Amygdala (tissue), 56 donors: Measurements from ENCODE around the gene EPS8L3.
"Not testable (repeated sequence)": the region's sequence is repeated elsewhere in the genome, so short reads cannot be mapped to it uniquely, and the experiment has no call there.

Experiments used
- DNase-seq, 56 donors: peaks; one replicate each; lab custom pipeline; 2025; lab: John Stamatoyannopoulos, UW

Gene EPS8L3, protein sequence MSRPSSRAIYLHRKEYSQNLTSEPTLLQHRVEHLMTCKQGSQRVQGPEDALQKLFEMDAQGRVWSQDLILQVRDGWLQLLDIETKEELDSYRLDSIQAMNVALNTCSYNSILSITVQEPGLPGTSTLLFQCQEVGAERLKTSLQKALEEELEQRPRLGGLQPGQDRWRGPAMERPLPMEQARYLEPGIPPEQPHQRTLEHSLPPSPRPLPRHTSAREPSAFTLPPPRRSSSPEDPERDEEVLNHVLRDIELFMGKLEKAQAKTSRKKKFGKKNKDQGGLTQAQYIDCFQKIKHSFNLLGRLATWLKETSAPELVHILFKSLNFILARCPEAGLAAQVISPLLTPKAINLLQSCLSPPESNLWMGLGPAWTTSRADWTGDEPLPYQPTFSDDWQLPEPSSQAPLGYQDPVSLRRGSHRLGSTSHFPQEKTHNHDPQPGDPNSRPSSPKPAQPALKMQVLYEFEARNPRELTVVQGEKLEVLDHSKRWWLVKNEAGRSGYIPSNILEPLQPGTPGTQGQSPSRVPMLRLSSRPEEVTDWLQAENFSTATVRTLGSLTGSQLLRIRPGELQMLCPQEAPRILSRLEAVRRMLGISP

DNA sequence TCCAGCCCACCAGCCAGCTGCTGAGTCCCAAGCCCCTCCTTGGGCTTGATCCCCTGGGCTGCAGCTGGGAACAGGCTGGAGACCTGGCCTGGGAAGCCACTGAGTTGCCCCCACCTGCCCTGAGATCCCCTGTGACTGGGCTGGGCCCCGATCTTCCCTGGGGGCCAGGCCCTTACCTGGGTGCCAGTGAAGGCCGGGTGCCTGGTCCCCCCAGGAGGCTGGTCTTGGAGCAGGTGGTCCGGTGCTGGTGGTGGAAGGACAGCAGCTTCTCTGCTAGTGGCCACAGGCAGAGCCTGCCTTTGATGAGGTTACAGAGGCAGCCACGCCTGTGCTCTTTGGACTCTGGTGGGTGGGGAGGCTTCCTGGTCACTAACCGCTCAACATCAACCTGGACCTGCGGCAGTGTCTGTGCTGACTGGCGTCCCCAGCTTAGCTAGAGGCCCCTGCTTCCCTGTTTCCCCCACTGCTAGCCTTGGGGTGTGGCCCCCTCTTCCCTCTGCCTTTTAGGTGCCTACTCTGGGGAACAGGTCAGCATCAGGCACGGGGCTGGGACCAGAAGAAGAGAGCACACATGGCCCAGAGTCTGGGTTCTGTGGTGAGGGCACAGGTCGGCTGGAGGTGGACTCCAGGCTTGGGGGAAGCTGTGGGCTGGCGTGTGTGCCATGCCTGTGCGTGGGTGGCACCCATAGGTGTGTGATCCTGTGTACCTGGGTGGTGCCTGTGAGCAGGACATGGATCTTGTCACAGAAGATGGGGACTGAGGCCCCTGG is at the start of gene EPS8L3:
EPS8L3 (minus strand) TSS at position 278 of the 770 bp plus-strand sequence. CDS start 2,174 bp downstream, outside the sequence.
- DNase-seq: no peak

DNA sequence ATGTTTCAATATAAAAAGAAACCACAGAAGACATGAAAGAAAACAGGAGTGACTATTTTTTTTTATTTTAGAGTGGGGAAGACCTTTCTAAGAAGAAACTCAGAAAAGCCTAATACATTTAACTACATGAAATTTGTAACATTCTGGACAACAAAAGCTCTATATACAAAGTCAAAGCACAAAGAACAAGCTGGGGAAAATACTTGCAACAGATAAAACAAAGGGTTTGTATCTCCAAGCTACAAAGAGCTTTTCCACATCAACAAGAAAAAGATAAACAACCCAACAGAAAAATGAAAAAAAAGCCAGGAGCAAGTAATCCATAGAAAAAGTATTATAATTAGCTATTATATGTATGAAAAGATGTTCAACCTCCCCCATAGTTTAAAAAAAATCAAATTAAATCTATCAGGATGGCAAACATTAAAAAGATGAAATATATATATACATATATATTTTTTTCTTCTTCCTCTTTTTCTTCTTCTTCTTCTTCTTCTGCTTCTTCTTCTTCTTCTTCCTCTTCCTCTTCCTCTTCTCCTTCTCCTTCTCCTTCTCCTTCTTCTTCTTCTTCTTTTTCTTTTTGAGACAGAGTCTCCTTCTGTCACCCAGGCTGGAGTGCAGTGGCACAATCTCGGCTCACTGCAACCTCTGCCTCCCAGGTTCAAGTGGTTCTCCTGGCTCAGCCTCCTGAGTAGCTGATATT is 49.1 kb upstream of the EPS8L3 start:
- DNase-seq: no peak

DNA sequence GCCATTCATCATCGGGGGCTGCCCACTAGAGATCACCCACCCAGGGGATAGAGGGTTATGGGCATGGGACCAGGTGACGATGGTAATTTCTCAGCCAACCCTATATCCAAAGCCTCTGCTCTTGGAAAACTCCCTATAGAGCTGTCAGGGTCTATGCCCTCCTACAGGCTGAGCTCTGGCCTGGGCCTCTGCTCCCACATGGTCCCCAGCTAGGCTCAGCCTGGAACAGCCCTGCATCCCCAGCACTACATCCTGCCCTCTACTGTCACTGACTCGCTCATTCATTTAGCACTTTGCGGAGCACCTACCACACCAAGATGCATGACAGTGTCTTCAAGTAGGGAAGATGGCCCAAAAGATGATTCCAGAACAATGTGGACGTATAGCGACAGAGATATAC is 45.0 kb upstream of the EPS8L3 start:
- DNase-seq: no peak

DNA sequence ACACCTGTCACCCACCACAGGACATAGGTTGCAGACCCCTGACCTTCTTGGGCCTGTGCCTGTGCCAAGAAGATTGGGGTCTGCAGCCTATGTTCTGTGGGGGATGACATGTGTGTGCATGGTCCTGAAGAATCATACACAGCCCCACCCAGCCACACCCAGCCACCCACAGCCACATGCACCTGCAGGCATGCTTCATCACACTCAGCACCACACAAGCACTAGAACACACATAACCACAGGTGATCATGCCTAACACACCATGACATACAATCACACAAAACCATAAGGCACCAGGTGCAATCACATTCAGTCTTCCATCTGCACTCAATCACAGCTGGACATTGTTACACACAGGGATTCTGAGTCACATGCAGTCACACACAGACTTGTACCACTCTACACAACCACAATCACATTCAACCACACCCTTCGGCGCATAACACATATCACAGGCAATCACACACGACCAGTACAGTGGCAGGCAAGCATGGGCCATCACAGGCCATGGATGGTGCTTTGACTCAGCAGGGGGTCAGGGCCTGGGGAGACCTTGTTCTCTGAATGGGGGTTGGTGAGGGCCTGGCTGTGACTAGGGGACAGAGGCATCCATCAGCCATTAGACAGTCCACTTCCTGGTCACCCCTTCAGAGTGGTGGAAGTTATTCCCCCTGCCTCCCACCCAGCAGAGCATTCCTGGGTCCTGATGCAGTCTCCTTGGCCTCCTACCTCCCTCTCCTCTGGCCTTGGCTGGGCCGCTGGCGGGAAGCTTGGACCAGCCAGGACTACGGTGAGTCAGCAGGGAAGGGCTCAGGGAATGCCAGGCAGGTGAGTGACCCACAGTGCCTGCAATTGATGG is 44.3 kb upstream of the EPS8L3 start:
- DNase-seq: no peak

DNA sequence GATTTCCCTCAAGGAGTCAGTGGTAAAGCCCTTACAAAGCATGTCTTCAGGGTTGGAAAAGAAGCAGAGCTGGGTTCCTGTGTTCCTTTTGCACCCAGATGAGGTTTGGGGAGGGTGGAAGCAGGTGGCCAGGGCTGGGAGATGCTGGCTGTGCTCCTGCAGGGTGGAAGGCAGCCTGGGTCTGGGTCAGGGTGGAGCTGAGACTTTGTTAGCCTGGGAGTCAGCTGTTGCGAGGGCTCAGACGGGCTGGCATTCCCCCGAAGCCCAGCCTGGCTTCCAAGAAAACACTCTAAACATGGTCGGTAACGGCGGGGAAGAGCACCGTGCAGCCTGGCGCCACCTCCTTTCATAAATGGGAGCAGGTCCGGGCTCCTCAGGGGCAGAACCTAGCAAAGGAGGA is 43.7 kb upstream of the EPS8L3 start:
- DNase-seq: no peak

DNA sequence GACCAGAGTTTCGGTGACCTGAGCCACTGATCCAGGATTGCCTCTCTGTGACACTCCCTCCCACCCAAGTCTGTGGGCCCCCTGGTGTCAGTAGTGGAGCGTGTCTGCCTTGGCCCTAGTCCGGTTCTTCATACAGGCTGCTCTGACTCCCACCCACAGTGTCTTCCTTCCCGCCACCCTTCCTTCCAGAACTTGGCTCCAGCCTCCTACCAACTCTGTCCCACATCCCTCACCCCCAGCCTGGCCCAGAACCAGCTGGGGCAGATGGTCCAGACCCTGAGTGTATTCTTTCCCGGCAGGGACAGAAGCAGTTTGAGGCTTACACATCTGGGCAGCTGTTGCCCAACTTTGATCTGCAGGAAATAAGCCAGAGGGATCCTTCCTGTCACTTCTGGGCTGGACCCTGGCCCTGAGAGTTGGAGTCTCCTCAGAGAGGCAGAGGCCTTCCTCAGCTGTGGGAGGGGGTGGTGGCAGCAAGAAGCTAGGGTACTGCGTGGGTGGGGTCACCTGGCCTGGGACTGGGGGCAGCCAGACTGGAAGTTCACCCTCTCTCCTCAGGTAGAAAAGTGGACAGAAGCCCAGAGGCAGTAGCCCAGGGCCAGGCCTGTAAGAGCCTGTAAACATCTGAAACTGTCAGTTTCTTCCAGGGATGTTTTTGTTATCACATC is 43.1 kb upstream of the EPS8L3 start:
- DNase-seq: no peak

DNA sequence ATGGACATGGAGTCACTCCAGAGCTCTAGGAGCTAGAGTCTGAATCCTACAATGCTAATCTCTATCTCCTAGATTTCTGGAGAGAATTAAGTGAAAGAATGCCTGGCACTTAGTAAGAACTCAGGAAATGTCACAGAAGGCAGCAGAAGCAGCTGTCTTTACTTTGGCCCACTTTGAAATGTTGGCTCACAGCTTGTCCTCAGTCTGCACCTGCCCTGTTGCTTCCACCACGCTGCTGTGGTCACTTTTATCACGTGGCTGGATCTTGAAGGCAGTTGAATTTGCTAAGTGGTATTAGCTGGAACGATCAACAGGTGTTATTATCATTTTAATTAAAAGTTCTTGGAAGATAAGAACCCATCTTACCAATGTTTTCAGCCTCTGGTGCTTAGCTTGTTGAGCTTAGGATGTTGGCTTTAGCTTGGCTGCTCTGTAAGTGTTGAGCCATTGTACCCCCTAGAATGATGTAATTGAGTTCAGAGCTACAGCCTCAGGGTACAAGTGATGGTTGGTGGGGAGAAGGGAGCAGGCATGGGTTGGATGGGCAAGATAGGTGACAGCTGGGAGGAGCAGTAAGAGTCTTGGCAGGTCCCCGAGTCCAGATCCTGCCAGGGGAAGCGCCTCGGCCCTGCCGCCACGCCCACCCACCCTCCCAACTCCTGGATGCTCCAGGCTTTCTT is 41.9 kb upstream of the EPS8L3 start:
- DNase-seq: no peak

DNA sequence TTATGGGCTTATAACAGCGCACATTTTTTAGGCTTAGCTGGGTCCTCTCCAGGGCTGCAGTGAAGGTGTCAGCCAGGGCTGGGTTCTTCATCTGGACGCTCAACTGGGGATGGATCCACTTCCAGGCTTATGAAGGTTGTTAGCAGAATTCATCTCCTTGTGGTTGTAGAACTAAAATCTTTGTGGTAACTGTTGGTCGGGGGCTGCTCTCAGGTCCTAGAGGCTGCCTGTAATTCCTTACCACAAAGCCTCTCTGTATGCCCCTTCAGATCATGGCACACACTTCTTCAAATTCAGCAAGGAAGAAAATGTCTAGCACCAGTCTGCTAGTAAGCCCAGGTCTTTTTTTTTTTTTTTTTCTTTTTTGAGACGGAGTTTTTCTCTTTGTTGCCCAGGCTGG is 40.9 kb upstream of the EPS8L3 start:
- DNase-seq: no peak

DNA sequence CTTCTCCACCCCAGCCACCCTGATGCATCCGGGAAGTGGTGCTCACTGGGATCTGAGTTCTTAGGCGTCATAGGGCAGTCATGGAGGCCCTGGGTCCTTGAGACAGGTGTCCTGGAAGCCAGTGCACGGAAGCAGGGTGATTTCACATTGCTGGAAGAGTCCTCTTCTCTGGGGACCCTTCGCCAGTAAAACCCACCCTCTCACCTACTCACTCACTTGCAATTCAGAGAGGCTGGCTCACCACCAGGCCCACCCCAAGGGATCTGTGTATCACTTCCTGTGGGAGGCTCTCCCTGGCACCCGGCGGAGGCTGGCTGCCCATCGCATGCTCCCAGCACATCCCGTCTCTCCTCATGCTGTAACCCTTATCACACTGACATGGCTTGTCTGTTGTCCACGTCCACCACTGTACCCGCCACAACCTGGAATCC is 40.2 kb upstream of the EPS8L3 start:
- DNase-seq: no peak

DNA sequence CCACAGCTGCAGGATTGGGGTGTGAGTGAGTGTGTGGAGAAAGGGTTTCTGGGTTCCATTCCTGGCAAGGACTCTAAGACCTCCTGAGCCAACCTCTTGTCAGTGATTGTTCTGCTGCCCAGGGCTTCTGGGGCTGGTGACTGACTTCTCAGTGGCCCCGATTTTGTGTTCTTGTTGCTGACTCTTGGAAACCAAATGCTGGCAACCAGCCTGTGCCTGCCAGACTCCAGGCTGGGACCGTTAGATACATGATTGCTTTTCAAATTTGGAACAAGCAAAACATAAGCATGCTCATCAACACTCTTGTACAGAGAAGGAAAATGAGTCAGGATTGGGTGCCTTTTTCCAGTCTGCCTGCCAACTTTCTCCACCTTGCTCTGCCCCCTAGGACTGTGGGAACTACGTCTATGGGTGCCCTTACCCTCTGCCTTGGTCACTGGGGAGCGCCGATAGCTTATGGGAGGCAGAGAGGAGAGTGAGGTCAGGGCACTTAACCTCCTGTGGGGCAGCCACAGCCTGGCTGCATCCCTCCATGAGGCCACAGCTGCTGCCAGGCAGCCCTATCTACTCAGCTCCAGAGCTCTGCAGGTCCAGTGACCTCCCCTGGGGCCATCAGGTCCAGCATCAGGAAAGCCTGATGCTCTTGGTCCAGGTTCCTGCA is 39.3 kb upstream of the EPS8L3 start:
- peak in 24 of 56 donors; percentile 24 to 71 (median 48) for DNase-seq

DNA sequence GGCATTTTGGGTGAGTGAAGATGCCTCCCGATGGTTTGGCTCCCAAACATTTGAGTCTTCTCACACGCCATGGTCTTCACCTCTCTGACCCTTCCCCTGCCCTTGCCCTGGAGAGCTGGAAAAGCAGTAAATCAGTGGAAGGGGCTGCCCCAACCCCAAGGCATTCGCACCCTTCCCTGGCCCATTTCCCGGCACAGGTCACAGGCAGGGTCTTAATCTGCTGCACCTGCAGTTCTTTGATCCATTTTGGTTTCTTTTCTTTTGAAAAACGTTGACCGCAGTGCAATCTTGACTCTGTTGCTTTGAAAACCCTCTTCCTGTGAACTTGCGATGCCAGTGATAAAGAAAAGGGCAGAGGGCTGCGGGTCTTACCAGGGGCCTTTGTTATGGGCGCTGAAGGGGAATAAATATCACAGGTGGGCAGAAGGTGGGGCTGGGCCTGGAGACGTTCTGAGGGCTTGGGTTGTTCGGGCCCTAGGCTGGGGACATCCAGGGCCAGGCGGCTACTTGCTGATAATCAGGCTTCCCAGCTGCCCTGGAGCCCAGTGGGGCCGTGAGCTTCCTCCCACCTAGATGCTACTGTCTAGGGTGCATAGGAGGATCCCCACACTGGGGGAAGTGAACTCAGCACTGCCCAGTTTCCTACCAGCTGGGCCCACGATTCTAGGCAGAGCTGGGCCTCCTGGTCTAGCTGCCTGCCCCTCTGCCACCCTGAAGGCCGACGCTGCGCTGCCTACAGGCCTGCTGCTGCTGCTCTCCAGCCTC is 38.6 kb upstream of the EPS8L3 start:
- no peak for DNase-seq

DNA sequence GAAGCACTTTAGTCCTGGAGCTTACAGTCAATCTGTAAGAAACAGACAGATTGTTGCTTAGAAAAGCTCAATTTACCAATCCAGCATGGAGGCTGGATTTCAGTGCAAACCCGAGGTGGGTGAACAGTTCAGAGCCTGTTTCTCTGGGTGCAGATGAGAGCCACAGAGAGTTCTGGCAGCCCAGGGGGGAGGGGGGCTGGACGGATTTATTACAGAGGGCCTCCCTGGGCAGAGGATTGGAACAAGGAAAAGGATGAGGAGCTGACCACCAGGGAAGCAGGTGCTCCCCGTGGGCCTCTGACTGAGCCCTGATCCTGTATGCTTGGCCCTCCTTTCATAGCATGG is 38.0 kb upstream of the EPS8L3 start:
- no peak for DNase-seq

DNA sequence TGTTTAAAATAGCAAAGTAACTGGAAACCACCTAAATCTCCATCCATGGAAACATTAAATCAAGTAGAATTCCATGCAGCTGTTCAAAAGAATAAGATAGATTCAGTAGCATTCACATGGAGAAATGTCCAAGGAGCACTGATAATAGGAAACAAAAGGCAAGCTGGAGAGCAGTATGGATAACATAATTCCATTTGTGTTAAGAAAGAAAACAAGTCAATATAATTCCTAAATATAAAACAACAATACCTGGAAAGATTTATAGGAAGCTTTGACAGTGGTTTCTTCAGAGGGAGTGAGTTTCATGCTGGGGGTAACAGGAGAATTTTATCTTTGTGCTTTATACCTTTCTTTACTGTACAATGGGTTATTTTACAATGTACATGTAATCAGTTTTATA is 36.6 kb upstream of the EPS8L3 start:
- DNase-seq: no peak

DNA sequence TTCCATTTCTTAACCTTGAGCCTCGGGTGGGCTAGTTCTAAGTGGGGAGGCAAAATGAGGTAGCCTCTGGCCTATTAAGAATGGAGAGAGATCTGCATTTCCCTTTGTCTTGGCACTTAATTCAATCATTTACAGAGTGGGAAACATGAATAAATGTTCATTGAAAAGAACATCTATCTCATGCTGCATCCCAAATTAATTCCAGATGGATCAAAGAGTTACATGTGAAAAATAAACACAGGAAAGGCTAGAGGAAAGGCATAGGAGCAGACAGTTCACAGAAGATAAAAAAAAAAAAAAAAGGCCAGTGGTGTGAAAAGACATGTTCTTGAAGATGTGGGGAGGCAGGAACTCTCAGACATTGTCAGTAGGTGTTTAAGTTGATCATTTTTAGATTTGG is 35.7 kb upstream of the EPS8L3 start:
- DNase-seq: no peak

DNA sequence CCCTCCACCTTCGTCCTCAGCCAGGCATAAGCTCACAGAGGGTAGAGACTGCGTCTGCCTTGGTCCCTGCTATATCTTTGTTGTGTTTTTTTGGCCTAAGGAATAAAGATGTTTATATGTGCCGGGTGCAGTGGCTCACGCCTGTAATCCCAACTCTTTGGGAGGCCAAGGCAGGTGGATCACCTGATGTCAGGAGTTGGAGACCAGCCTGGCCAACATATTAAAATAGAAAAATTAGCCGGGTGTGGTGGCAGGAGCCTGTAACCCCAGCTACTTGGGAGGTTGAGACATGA is 33.5 kb upstream of the EPS8L3 start:
- DNase-seq: not testable (repeated sequence)

DNA sequence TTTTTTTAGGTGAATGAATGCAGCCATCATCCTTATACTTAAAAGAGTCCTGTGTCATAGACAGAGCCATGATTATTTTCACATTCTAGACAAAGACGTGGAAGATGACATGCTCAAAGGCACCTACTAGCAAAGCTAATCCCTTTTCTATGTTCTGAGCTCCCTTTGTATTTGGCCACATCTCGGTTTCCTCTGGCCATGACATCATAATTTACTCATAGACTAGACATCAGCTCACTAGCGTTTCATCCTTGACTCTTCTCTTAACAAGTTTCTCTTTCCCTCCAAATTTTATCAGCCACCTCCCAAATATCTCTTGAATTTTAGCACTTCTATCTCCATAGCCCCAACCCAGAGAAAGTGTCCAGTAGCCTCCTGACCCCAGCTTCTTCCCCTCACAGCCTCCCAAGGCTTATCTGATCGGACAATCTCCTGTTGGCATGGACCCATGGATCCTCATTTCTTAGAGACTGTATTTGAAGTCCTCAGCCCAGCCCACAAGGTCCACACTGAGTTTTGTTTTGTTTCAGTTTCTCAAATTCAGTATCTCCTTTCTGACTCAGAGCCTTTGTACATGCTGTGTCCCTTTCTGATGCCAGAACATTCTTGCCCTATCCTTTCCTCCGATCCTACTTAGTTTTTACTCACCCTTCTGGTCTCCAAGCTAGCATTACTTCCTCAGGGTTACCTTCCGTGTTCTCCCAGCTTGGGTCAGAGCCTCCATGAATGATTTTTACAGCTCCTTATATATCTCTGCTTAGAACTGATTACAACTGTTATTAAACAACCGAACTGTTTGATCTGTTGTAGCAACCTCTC is 33.0 kb upstream of the EPS8L3 start:
- no peak for DNase-seq
